ENCODE data around the gene SPDYC. TPM values are rescaled to one million over a fixed set of nuclear protein-coding genes. Genes with fewer than 3 reads are reported as not detected.

SPDYC gene
- total and polyA plus RNA-seq, 7 experiments from 2014 or later = not detected

- no peaks in the 10 kb centered on the region for H3K27me3 ChIP-seq (ENCODE audit: control insufficient read depth in 2 of 2, insufficient read depth in 2 of 2, low read length in 2 of 2)
- H3K4me3 Mint-ChIP-seq = no peak overlapping the region
- peaks cover 0 to 4% (median 0%) of the 10 kb centered on the region in 3 experiments for H3K36me3 ChIP-seq (ENCODE audit: control insufficient read depth in 2 of 3, insufficient read depth in 3 of 3, low read length in 3 of 3)
- ChIA-PET CTCF (no interaction called here), POLR2A (no interaction called here)
- H3K27ac ChIP-seq (ENCODE audit: low read depth, low read length) = no peak overlapping the region
- peaks cover 0 to 4% (median 0%) of the 10 kb centered on the region in 5 donors for H3K36me3 Mint-ChIP-seq
- H3K9me3 Mint-ChIP-seq = peaks cover 0 to 2% (median 0%) of the 10 kb centered on the region in 11 donors
- H3K4me1 Mint-ChIP-seq = peaks cover 16 to 40% (median 25%) of the 10 kb centered on the region in 7 donors
- ATAC-seq (no peak), DNase-seq (no peak)
- H3K4me3 ChIP-seq (ENCODE audit: low read length) = no peak overlapping the region
- H3K9me3 ChIP-seq (ENCODE audit: control insufficient read depth in 2 of 3, low read length in 3 of 3) = no peaks in the 10 kb centered on the region
- H3K4me1 ChIP-seq (ENCODE audit: control insufficient read depth in 2 of 2, insufficient read depth in 2 of 2, low read length in 2 of 2) = peaks cover 7 to 8% of the 10 kb centered on the region in 2 donors
- H3K27me3 Mint-ChIP-seq = no peaks in the 10 kb centered on the region
- intact Hi-C loops (cut with micrococcal nuclease) = no loop called here
- no peak overlapping the region for H3K27ac Mint-ChIP-seq
These were observed 46.8 kb downstream of the SPDYC start for GRCh38 chr11:65216830-65217229.

- H3K9me3 ChIP-seq (ENCODE audit: control insufficient read depth in 2 of 3, low read length in 3 of 3) = no peaks in the 10 kb centered on the region
- DNase-seq (no peak), ATAC-seq (no peak)
- Mint-ChIP-seq H3K36me3 (peaks cover 0 to 4% (median 0%) of the 10 kb centered on the region in 5 donors), H3K27ac (peak overlapping the region in 1 of 9 donors; percentile 42), H3K4me1 (peaks cover 17 to 39% (median 25%) of the 10 kb centered on the region in 7 donors), H3K4me3 (no peak overlapping the region), H3K9me3 (peaks cover 0 to 2% (median 0%) of the 10 kb centered on the region in 11 donors), H3K27me3 (no peaks in the 10 kb centered on the region)
- H3K36me3 ChIP-seq (ENCODE audit: control insufficient read depth in 2 of 3, insufficient read depth in 3 of 3, low read length in 3 of 3) = no peaks in the 10 kb centered on the region
- no peaks in the 10 kb centered on the region for H3K27me3 ChIP-seq (ENCODE audit: control insufficient read depth in 2 of 2, insufficient read depth in 2 of 2, low read length in 2 of 2)
- peaks cover 7 to 8% of the 10 kb centered on the region in 2 donors for H3K4me1 ChIP-seq (ENCODE audit: control insufficient read depth in 2 of 2, insufficient read depth in 2 of 2, low read length in 2 of 2)
- ChIA-PET CTCF (no interaction called here), POLR2A (no interaction called here)
- H3K4me3 ChIP-seq (ENCODE audit: low read length) = no peak overlapping the region
- intact Hi-C loops (cut with micrococcal nuclease) = no loop called here
- H3K27ac ChIP-seq (ENCODE audit: low read depth, low read length) = no peak overlapping the region
These were observed 47.7 kb downstream of the SPDYC start for GRCh38 chr11:65217441-65218423.

- H3K36me3 ChIP-seq (ENCODE audit: control insufficient read depth in 2 of 3, insufficient read depth in 3 of 3, low read length in 3 of 3) = no peaks in the 10 kb centered on the region
- ChIA-PET CTCF (no interaction called here), POLR2A (no interaction called here)
- Mint-ChIP-seq H3K36me3 (peaks cover 0 to 4% (median 0%) of the 10 kb centered on the region in 5 donors), H3K27ac (peak overlapping the region in 2 of 9 donors; percentile 5 to 42), H3K9me3 (peaks cover 0 to 2% (median 0%) of the 10 kb centered on the region in 11 donors), H3K27me3 (peaks cover 0 to 3% (median 0%) of the 10 kb centered on the region in 5 donors), H3K4me3 (no peak overlapping the region), H3K4me1 (peaks cover 13 to 32% (median 21%) of the 10 kb centered on the region in 7 donors)
- no peak overlapping the region for H3K27ac ChIP-seq (ENCODE audit: low read depth, low read length)
- H3K4me3 ChIP-seq (ENCODE audit: low read length) = no peak overlapping the region
- H3K9me3 ChIP-seq (ENCODE audit: control insufficient read depth in 2 of 3, low read length in 3 of 3) = no peaks in the 10 kb centered on the region
- DNase-seq (no peak), ATAC-seq (no peak)
- H3K27me3 ChIP-seq (ENCODE audit: control insufficient read depth in 2 of 2, insufficient read depth in 2 of 2, low read length in 2 of 2) = no peaks in the 10 kb centered on the region
- intact Hi-C loops (cut with micrococcal nuclease) = no loop called here
- peaks cover 4 to 8% of the 10 kb centered on the region in 2 donors for H3K4me1 ChIP-seq (ENCODE audit: control insufficient read depth in 2 of 2, insufficient read depth in 2 of 2, low read length in 2 of 2)
These were observed 48.4 kb downstream of the SPDYC start for GRCh38 chr11:65218446-65218845.

- Mint-ChIP-seq H3K27me3 (peaks cover 0 to 8% (median 3%) of the 10 kb centered on the region in 5 donors), H3K27ac (no peak overlapping the region), H3K4me3 (no peak overlapping the region), H3K36me3 (peaks cover 0 to 4% (median 0%) of the 10 kb centered on the region in 5 donors), H3K9me3 (peaks cover 0 to 2% (median 0%) of the 10 kb centered on the region in 11 donors), H3K4me1 (peaks cover 9 to 22% (median 13%) of the 10 kb centered on the region in 7 donors)
- H3K4me3 ChIP-seq (ENCODE audit: low read length) = no peak overlapping the region
- ATAC-seq = no peak
- no peaks in the 10 kb centered on the region for H3K9me3 ChIP-seq (ENCODE audit: control insufficient read depth in 2 of 3, low read length in 3 of 3)
- ChIA-PET POLR2A (interaction anchor here (0.6 kb wide), 2 partner anchors 10 to 590 kb away, joined by 3 to 4 read pairs; no protein-coding TSS in a partner anchor), CTCF (interaction anchor here (0.6 to 0.8 kb wide), 2 partner anchors 20 to 56 kb away, joined by 4 to 5 read pairs; no protein-coding TSS in a partner anchor)
- H3K27ac ChIP-seq (ENCODE audit: low read depth, low read length) = no peak overlapping the region
- intact Hi-C loops (cut with micrococcal nuclease) = no loop called here
- H3K4me1 ChIP-seq (ENCODE audit: control insufficient read depth in 2 of 2, insufficient read depth in 2 of 2, low read length in 2 of 2) = no peaks in the 10 kb centered on the region
- no peak for DNase-seq
- H3K27me3 ChIP-seq (ENCODE audit: control insufficient read depth in 2 of 2, insufficient read depth in 2 of 2, low read length in 2 of 2) = peaks cover 0 to under 1% of the 10 kb centered on the region in 2 donors
- H3K36me3 ChIP-seq (ENCODE audit: control insufficient read depth in 2 of 3, insufficient read depth in 3 of 3, low read length in 3 of 3) = no peaks in the 10 kb centered on the region
These were observed 49.8 kb downstream of the SPDYC start for GRCh38 chr11:65219930-65220213.

- POLR2A ChIA-PET = no interaction called here
- Histone ChIP-seq H3K36me3 (ENCODE audit: control insufficient read depth in 2 of 3, insufficient read depth in 3 of 3, low read length in 3 of 3) (no peaks in the 10 kb centered on the region), H3K4me3 (ENCODE audit: low read length) (no peak overlapping the region), H3K27me3 (ENCODE audit: control insufficient read depth in 2 of 2, insufficient read depth in 2 of 2, low read length in 2 of 2) (peaks cover 0 to 3% of the 10 kb centered on the region in 2 donors), H3K9me3 (ENCODE audit: control insufficient read depth in 2 of 3, low read length in 3 of 3) (no peaks in the 10 kb centered on the region), H3K27ac (ENCODE audit: low read depth, low read length) (no peak overlapping the region), H3K4me1 (ENCODE audit: control insufficient read depth in 2 of 2, insufficient read depth in 2 of 2, low read length in 2 of 2) (peaks cover 0 to 5% of the 10 kb centered on the region in 2 donors)
- no peak overlapping the region for H3K4me3 Mint-ChIP-seq
- intact Hi-C loops (cut with micrococcal nuclease) = no loop called here
- H3K27ac Mint-ChIP-seq = no peak overlapping the region
- peaks cover 10 to 21% (median 15%) of the 10 kb centered on the region in 7 donors for H3K4me1 Mint-ChIP-seq
- CTCF ChIA-PET = interaction anchor here (1.0 kb wide), 1 partner anchor 109 kb away, joined by 5 read pairs; no protein-coding TSS in a partner anchor
- H3K27me3 Mint-ChIP-seq = peaks cover 0 to 14% (median 8%) of the 10 kb centered on the region in 5 donors
- no peaks in the 10 kb centered on the region for H3K9me3 Mint-ChIP-seq
- DNase-seq = no peak
- ATAC-seq = no peak
- H3K36me3 Mint-ChIP-seq = no peaks in the 10 kb centered on the region
These were observed 51.0 kb downstream of the SPDYC start for GRCh38 chr11:65221026-65221425.
